Epidermal melanocyte (primary cell): ENCODE results near the gene PCDH9.

Experiments
- DNase-seq: peaks from one replicate; pipeline ENCODE4 v3.0.0; 2011; ENCODE audit warnings: low spot score; ENCODE audit not compliant: insufficient read length

The PCDH9 gene

GRCh38 chr13:66585669-66586203 is 644.4 kb downstream of the PCDH9 start:
- DNase-seq: no peak

- DNase-seq: no peak
These were observed 648.5 kb downstream of the PCDH9 start for GRCh38 chr13:66581675-66582074.

- DNase-seq: no peak
These were observed 651.8 kb downstream of the PCDH9 start for GRCh38 chr13:66578305-66578704.

GRCh38 chr13:66577358-66577757 is 652.8 kb downstream of the PCDH9 start:
- no peak for DNase-seq

- DNase-seq: no peak
These were observed 653.8 kb downstream of the PCDH9 start for GRCh38 chr13:66576381-66576780.

- DNase-seq: no peak
These were observed 655.5 kb downstream of the PCDH9 start for GRCh38 chr13:66574606-66575005.

- no peak for DNase-seq
These were observed 662.1 kb downstream of the PCDH9 start for GRCh38 chr13:66567899-66568612.

- no peak for DNase-seq
These were observed 664.9 kb downstream of the PCDH9 start for GRCh38 chr13:66565279-66565678.

- DNase-seq: no peak
These were observed 667.1 kb downstream of the PCDH9 start for GRCh38 chr13:66563076-66563475.

GRCh38 chr13:66562054-66562453 is 668.1 kb downstream of the PCDH9 start:
- DNase-seq: no peak

GRCh38 chr13:66560991-66561390 is 669.1 kb downstream of the PCDH9 start:
- DNase-seq: no peak

- DNase-seq: no peak
These were observed 669.9 kb downstream of the PCDH9 start for GRCh38 chr13:66560189-66560588.

GRCh38 chr13:66559093-66559492 is 671.0 kb downstream of the PCDH9 start:
- no peak for DNase-seq

- no peak for DNase-seq
These were observed 671.6 kb downstream of the PCDH9 start for GRCh38 chr13:66558506-66558905.

- no peak for DNase-seq
These were observed 672.8 kb downstream of the PCDH9 start for GRCh38 chr13:66557357-66557756.

- DNase-seq: no peak
These were observed 673.8 kb downstream of the PCDH9 start for GRCh38 chr13:66556306-66556705.

GRCh38 chr13:66553391-66553790 is 676.7 kb downstream of the PCDH9 start:
- no peak for DNase-seq

- no peak for DNase-seq
These were observed 679.0 kb downstream of the PCDH9 start for GRCh38 chr13:66551128-66551527.

GRCh38 chr13:66547685-66548084 is 682.5 kb downstream of the PCDH9 start:
- no peak for DNase-seq

- no peak for DNase-seq
These were observed 683.4 kb downstream of the PCDH9 start for GRCh38 chr13:66546534-66547379.

- no peak for DNase-seq
These were observed 686.4 kb downstream of the PCDH9 start for GRCh38 chr13:66543780-66544179.

GRCh38 chr13:66537417-66537816 is 692.7 kb downstream of the PCDH9 start:
- DNase-seq: no peak
